Stomach (tissue), 9 donors: Measurements from ENCODE around the gene NPTX1. TPM values are rescaled to one million over a fixed set of nuclear protein-coding genes. Genes with fewer than 3 reads are reported as not detected.
A peak's percentile ranks its signal among the peaks of the same experiment; 100 is the strongest.

ENCODE experiments used
- DNase-seq, 2 donors: peaks; one replicate each; pipeline versions ENCODE4 v3.0.0 to v3.0.0-alpha.2; 2013 to 2019
- H3K27ac ChIP-seq, 5 donors: fragments of 200-600 bp in 4 of 5; sonication (generic) in 4 of 5; one replicate each; pipeline ENCODE4 v1.5.1; 2013 to 2019; ENCODE audit warnings: mild to moderate bottlenecking in 1 of 5, moderate library complexity in 1 of 5
- H3K27me3 ChIP-seq, 3 donors: fragments of 200-600 bp; sonication (generic); one replicate each; pipeline ENCODE4 v1.5.1; 2017 to 2019; ENCODE audit warnings: mixed run types in 1 of 3
- H3K36me3 ChIP-seq, 4 donors: fragments of 200-600 bp; sonication (generic); 1 replicate in 3 of 4; 2 replicates in 1 of 4; pipeline ENCODE4 v1.5.1; 2016 to 2019
- H3K4me1 ChIP-seq, 4 donors: fragments of 200-600 bp; sonication (generic); one replicate each; pipeline ENCODE4 v1.5.1; 2016 to 2019
- H3K4me3 ChIP-seq, 4 donors: fragments of 200-600 bp; sonication (generic) in 3 of 4; one replicate each; pipeline ENCODE4 v1.5.1; 2016 to 2019; ENCODE audit warnings: mild to moderate bottlenecking in 1 of 4
- H3K9me3 ChIP-seq, 4 donors: fragments of 200-600 bp; sonication (generic); one replicate each; pipeline ENCODE4 v1.5.1; 2016 to 2019
- EP300 ChIP-seq: sonication (generic); formaldehyde crosslinking; IDR thresholded peaks from one replicate; pipeline ENCODE4 v1.6.1; 2017; ENCODE audit warnings: antibody characterized with exemption
- POLR2A ChIP-seq, 4 donors: fragments of 450-650 bp; IDR thresholded peaks; one replicate each; pipeline ENCODE4 v1.6.1; 2016; ENCODE audit warnings: antibody characterized with exemption in 4 of 4, control low read depth in 2 of 4, mild to moderate bottlenecking in 1 of 4, moderate library complexity in 1 of 4
- POLR2AphosphoS5 ChIP-seq, 3 donors: sonication (generic); formaldehyde crosslinking; IDR thresholded peaks; one replicate each; pipeline ENCODE4 v1.6.1; 2016; ENCODE audit warnings: antibody characterized with exemption in 3 of 3
- WGBS, 5 donors: extraction: QIAGEN DNeasy Blood & Tissue Kit in 3 of 5; methylation state at CpG; one replicate each; pipeline versions ENCODE4 v1.1.5 to v1.1.7; 2013 to 2018; 5-methylcytosine and 5-hydroxymethylcytosine counted together
- intact Hi-C: fragments of 100-400 bp; cut with DNase I; formaldehyde crosslinking; loops from one replicate; pipeline ENCODE4 v1.15.1; 2023; ENCODE audit warnings: low total_unique reads
- polyA plus RNA-seq, 3 donors: library from polyadenylated mRNA; stranded (reverse); fragments of 200-250 nt; gene quantifications; one replicate each; pipeline ENCODE4 v1.2.3, GENCODE V29; 2013
- total RNA-seq, 5 donors: library from RNA; depleted of rRNA; stranded (reverse); fragments of >200 nt; gene quantifications; one replicate each; pipeline versions ENCODE4 v1.1.0 to v1.2.3, GENCODE V29; 2014 to 2016
- TF ChIP-seq, protein P1 (sequence below), 7 experiments: fragments of 450-650 bp in 4 of 7; fragments of 200-600 bp in 3 of 7; sonication (generic) in 3 of 7; IDR thresholded peaks; one replicate each; pipeline ENCODE4 v1.5.1; 2016 to 2019; ENCODE audit warnings: antibody characterized with exemption in 7 of 7, control low read depth in 2 of 7, mild to moderate bottlenecking in 1 of 7
- donor health status: healthy with polysubstance abuse.
- donor health status: Bipolar disorder and iron deficiency.
- donor health status: healthy.

NPTX1 gene
- total and polyA plus RNA-seq, 8 donors = 0.31 to 9.3 (median 2.0) TPM; not detected in 1

DNA sequence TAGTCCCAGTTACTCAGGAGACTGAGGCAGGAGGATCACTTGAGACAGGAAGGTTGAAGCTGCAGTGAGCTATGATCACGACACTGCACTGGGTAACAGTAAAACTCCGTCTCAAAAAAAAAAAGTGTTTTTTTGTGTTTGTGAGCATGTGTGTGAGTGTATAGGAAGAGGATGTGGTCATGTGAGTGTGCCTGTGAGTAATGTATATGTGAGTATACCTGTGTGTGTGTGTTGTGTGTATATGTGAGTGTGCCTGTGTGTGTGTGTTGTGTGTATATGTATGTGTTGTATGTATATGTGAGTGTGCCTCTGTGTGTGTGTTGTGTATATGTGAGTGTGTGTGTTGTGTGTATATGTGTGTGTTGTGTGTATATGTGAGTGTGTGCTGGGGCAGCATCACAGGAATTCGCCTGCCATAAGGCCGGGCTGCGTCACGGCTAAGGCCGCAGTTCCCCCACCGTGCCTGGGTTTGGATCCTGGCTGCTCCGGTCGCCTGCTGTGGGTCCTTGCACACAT lies 21.4 kb upstream of the NPTX1 start:
- H3K27me3 ChIP-seq = peaks cover 0 to 71% (median 21%) of the 10 kb centered on the region in 3 donors
- H3K9me3 ChIP-seq = no peaks in the 10 kb centered on the region
- intact Hi-C loops = no loop called here
- no peak overlapping the region for H3K4me3 ChIP-seq
- no peak overlapping the region for H3K27ac ChIP-seq
- DNase-seq = no peak
- no peaks in the 10 kb centered on the region for H3K36me3 ChIP-seq
- WGBS, 5 donors = 59 to 75% (median 71%) methylated on average over 10 of the region's 10 CpGs
- TF ChIP-seq POLR2A (IDR thresholded peaks at IDR 0.05) (no peak), POLR2AphosphoS5 (IDR thresholded peaks at IDR 0.05) (no peak), EP300 (no peak)
- TF ChIP-seq, protein P1, sequence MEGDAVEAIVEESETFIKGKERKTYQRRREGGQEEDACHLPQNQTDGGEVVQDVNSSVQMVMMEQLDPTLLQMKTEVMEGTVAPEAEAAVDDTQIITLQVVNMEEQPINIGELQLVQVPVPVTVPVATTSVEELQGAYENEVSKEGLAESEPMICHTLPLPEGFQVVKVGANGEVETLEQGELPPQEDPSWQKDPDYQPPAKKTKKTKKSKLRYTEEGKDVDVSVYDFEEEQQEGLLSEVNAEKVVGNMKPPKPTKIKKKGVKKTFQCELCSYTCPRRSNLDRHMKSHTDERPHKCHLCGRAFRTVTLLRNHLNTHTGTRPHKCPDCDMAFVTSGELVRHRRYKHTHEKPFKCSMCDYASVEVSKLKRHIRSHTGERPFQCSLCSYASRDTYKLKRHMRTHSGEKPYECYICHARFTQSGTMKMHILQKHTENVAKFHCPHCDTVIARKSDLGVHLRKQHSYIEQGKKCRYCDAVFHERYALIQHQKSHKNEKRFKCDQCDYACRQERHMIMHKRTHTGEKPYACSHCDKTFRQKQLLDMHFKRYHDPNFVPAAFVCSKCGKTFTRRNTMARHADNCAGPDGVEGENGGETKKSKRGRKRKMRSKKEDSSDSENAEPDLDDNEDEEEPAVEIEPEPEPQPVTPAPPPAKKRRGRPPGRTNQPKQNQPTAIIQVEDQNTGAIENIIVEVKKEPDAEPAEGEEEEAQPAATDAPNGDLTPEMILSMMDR (IDR thresholded peaks at IDR 0.05) = no peak
- peaks cover 0 to 12% (median 0%) of the 10 kb centered on the region in 4 donors for H3K4me1 ChIP-seq

DNA sequence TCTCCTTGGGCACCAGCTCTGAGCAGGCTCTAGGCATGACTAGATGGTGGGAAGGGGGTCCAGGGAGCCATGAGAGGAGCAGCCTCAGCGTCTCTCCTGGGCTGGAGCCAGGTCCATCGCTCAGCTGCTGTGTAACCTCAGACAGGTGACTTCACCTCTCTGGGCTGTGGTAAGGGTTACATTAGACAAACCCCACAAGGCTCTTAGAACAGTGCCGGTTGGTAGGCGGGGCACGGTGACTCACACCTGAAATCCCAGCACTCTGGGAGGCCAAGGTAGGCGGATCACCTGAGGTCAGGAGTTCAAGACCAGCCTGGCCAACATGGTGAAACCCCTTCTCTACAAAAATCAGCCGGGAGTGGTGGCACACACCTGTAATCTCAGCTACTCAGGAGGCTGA lies 18.1 kb upstream of the NPTX1 start:
- H3K4me1 ChIP-seq = peaks cover 0 to 13% (median 0%) of the 10 kb centered on the region in 4 donors
- no peak overlapping the region for H3K4me3 ChIP-seq
- H3K27me3 ChIP-seq = peaks cover 0 to 73% (median 35%) of the 10 kb centered on the region in 3 donors
- intact Hi-C loops = no loop called here
- no peaks in the 10 kb centered on the region for H3K9me3 ChIP-seq
- TF ChIP-seq, protein P1 (IDR thresholded peaks at IDR 0.05) = no peak
- TF ChIP-seq EP300 (no peak), POLR2A (IDR thresholded peaks at IDR 0.05) (no peak), POLR2AphosphoS5 (IDR thresholded peaks at IDR 0.05) (no peak)
- H3K27ac ChIP-seq = no peak overlapping the region
- 60 to 77% (median 62%) methylated on average over 7 of the region's 7 CpGs for WGBS, 5 donors
- no peak for DNase-seq
- H3K36me3 ChIP-seq = no peaks in the 10 kb centered on the region

DNA sequence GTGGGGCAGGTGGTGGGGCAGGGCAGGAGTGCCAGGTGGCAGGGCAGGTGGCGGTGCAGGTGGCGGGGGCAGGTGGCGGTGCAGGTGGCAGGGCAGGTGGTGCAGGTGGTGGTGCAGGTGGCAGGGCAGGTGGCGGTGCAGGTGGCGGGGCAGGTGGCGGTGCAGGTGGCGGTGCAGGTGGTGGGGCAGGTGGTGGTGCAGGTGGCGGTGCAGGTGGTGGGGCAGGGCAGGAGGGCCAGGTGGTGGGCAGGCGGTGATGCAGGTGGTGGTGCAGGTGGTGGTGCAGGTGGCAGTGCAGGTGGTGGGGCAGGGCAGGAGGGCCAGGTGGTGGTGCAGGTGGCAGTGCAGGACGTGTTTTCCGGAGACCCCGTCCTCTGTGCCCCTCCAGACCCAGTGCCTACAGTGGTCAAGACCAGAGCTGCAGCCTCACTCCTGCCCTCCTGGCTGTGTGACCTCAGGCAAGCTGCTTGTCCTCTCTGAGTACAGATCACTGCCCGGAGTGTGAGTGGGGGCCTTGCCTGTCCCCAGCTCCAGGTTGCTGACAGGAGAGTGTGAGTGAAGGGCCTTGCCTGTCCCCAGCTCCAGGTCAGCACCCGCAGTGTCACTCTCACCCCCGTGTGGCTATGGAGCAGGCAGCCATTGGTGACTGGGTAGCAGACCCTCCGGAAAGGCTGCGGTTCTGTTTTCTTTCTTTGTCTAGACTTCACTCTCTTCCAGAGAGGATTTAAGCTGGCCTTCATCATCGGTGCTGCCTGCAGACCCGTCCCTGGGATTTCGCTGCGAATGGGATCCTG lies 16.1 kb upstream of the NPTX1 start:
- Histone ChIP-seq H3K36me3 (no peaks in the 10 kb centered on the region), H3K27ac (no peak overlapping the region), H3K4me1 (peaks cover 0 to 8% (median 0%) of the 10 kb centered on the region in 4 donors), H3K9me3 (peaks cover 0 to 2% (median 2%) of the 10 kb centered on the region in 4 donors), H3K4me3 (no peak overlapping the region), H3K27me3 (peaks cover 0 to 61% (median 32%) of the 10 kb centered on the region in 3 donors)
- DNase-seq = no peak
- TF ChIP-seq, protein P1 (IDR thresholded peaks at IDR 0.05) = no peak
- no peak for TF ChIP-seq EP300
- no peak for TF ChIP-seq POLR2A (IDR thresholded peaks at IDR 0.05)
- TF ChIP-seq POLR2AphosphoS5 (IDR thresholded peaks at IDR 0.05) = no peak
- 68 to 77% (median 73%) methylated on average over 13 to 21 of the region's 21 CpGs for WGBS, 5 donors
- intact Hi-C loops = no loop called here

DNA sequence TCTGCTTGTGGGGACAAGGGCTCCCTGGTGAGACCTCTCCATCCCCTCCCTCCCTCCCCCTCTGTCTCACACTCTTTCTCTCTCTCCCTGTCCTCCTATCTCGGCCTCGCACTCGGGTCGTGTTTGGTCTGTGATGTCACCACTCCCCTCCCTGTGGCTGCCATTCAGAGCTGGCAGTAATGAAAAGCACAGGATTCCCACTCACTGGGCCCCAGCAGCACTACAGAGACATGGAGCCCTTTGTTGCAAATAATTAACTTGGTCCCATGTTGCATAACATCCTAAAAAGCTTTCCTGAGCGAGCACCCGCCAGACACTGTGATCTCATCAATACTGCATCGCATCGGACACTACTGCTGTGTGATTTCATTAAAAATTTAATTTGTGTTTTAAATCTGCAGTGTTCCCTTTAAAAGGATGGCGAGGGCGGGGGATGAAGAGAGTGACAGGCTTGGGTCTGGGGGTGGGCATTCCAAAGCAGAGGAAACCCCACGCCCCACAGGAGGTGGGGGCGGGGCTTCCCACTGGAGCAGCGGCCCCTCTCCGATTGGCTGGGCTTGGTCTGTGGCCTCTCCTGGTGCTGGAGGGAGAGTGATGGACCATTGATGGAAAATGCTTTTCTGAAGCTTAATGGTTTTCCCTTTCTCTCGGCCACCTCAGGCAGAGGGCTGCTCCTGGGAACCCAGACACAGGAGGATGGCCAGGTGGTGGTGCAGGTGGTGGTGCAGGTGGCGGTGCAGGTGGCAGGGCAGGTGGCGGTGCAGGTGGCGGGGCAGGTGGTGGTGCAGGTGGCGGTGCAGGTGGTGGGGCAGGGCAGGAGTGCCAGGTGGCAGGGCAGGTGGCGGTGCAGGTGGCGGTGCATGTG lies 15.3 kb upstream of the NPTX1 start:
- peak in 1 of 2 donors; percentile 58 for DNase-seq
- Histone ChIP-seq H3K27ac (no peak overlapping the region), H3K4me1 (peaks cover 0 to 8% (median 0%) of the 10 kb centered on the region in 4 donors), H3K4me3 (no peak overlapping the region), H3K36me3 (no peaks in the 10 kb centered on the region), H3K27me3 (peaks cover 0 to 69% (median 41%) of the 10 kb centered on the region in 3 donors), H3K9me3 (peaks cover 2 to 11% (median 10%) of the 10 kb centered on the region in 4 donors)
- intact Hi-C loops = no loop called here
- TF ChIP-seq POLR2AphosphoS5 (IDR thresholded peaks at IDR 0.05) = no peak
- TF ChIP-seq, protein P1 (IDR thresholded peaks at IDR 0.05) = no peak
- TF ChIP-seq POLR2A (IDR thresholded peaks at IDR 0.05) = no peak
- no peak for TF ChIP-seq EP300
- WGBS, 5 donors = 33 to 41% (median 37%) methylated on average over 20 to 21 of the region's 21 CpGs
